Thoracic aorta (tissue), 2 donors: ENCODE measurements around the gene RADIL. TPM values are rescaled to one million over a fixed set of nuclear protein-coding genes. Genes with fewer than 3 reads are reported as not detected.

Experiments
- ATAC-seq: fragments of 150-250 bp; one replicate; pipeline ENCODE4 v1.8.0; 2017; ENCODE audit warnings: low read depth; ENCODE audit not compliant: insufficient number of reproducible peaks, low FRiP score
- DNase-seq: peaks from one replicate; pipeline ENCODE4 v3.0.0-alpha.2; 2020; ENCODE audit warnings: low spot score
- H3K27ac ChIP-seq, 2 donors: fragments of 200-600 bp; sonication (generic); 1 replicate in 1 of 2; 2 replicates in 1 of 2; pipeline ENCODE4 v1.5.1; 2016; ENCODE audit warnings: mild to moderate bottlenecking in 2 of 2, moderate library complexity in 2 of 2
- H3K27me3 ChIP-seq: fragments of 200-600 bp; sonication (generic); replicated peaks from 2 replicates; pipeline ENCODE4 v1.6.0; 2016; ENCODE audit warnings: mild to moderate bottlenecking; ENCODE audit not compliant: insufficient read depth
- H3K36me3 ChIP-seq: fragments of 200-600 bp; sonication (generic); one replicate; pipeline ENCODE4 v1.5.1; 2016
- H3K4me1 ChIP-seq, 2 donors: fragments of 200-600 bp; sonication (generic); 1 replicate in 1 of 2; 2 replicates in 1 of 2; pipeline versions ENCODE4 v1.5.1 to v1.6.0; 2016; ENCODE audit warnings: low read depth in 2 of 2, mild to moderate bottlenecking in 1 of 2; ENCODE audit not compliant: control insufficient read depth in 1 of 2
- H3K4me3 ChIP-seq: fragments of 200-600 bp; sonication (generic); 2 replicates; pipeline ENCODE4 v1.5.1; 2016; ENCODE audit warnings: mild to moderate bottlenecking
- H3K9me3 ChIP-seq: fragments of 200-600 bp; sonication (generic); 2 replicates; pipeline ENCODE4 v1.5.1; 2016
- total RNA-seq, 2 donors: library from RNA; depleted of rRNA; stranded (reverse); fragments of >200 nt; gene quantifications; one replicate each; pipeline versions ENCODE4 v1.1.0 to v1.2.3, GENCODE V29; 2016
- TF ChIP-seq, protein P1 (sequence below): fragments of 200-600 bp; sonication (generic); IDR thresholded peaks from one replicate; pipeline ENCODE4 v1.5.1; 2019; ENCODE audit warnings: antibody characterized with exemption

The RADIL gene
- total RNA-seq, 2 donors from 2014 or later, result 6.7 to 14.4 TPM

DNA sequence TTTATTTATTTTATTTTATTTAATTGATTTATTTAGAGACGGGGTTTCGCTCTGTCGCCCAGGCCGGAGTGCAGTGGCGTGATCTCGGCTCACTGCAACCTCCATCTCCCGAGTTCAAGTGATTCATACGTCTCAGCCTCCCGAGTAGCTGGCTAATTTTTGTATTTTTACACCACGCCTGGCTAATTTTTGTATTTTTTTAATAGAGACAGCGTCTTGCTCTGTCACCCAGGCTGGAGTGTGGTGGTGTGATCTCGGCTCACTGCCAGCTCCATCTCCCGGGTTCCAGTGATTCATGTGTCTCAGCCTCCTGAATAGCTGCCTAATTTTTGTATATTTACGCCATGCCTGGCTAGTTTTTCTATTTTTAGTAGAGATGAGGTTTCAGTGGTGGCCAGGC is 73.8 kb downstream of the RADIL start:
- no peaks in the 10 kb centered on the region for H3K27me3 ChIP-seq
- no peak overlapping the region for H3K27ac ChIP-seq
- peak overlapping the region; percentile 17 for H3K4me3 ChIP-seq
- TF ChIP-seq, protein P1, sequence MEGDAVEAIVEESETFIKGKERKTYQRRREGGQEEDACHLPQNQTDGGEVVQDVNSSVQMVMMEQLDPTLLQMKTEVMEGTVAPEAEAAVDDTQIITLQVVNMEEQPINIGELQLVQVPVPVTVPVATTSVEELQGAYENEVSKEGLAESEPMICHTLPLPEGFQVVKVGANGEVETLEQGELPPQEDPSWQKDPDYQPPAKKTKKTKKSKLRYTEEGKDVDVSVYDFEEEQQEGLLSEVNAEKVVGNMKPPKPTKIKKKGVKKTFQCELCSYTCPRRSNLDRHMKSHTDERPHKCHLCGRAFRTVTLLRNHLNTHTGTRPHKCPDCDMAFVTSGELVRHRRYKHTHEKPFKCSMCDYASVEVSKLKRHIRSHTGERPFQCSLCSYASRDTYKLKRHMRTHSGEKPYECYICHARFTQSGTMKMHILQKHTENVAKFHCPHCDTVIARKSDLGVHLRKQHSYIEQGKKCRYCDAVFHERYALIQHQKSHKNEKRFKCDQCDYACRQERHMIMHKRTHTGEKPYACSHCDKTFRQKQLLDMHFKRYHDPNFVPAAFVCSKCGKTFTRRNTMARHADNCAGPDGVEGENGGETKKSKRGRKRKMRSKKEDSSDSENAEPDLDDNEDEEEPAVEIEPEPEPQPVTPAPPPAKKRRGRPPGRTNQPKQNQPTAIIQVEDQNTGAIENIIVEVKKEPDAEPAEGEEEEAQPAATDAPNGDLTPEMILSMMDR, result no peak
- H3K9me3 ChIP-seq, result no peaks in the 10 kb centered on the region
- no peaks in the 10 kb centered on the region for H3K4me1 ChIP-seq
- H3K36me3 ChIP-seq, result no peaks in the 10 kb centered on the region
- no peak for DNase-seq
- no peak for ATAC-seq

DNA sequence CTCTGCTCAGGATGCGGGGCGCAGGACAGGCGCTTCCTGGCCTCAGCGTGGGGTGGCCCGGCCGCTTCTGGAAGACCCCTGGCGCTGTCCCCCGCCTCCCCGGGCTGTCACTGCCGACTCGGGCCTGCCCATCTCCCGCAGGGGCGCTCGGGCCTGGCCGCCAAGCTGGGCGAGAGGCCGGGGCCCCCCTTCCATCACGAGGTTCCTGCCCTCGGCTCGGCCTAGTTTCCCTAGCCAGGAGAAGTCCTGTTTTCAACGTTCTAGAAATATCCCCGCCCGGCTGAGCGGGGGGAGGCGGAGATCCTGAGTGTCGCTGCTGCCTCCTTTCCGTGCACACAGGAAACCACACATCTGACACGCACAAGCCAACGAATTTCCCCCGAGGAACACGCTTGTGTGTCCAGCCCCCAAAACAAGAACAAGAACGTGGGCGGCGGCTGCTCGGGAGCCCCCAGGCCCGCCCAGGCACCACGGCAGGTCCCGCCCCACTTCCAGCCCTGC is 74.4 kb downstream of the RADIL start:
- peak overlapping the region; percentile 17 for H3K4me3 ChIP-seq
- H3K27ac ChIP-seq, result no peak overlapping the region
- ATAC-seq (no peak), DNase-seq (no peak)
- no peaks in the 10 kb centered on the region for H3K27me3 ChIP-seq
- no peaks in the 10 kb centered on the region for H3K9me3 ChIP-seq
- TF ChIP-seq, protein P1, result no peak
- no peaks in the 10 kb centered on the region for H3K4me1 ChIP-seq
- H3K36me3 ChIP-seq, result no peaks in the 10 kb centered on the region

DNA sequence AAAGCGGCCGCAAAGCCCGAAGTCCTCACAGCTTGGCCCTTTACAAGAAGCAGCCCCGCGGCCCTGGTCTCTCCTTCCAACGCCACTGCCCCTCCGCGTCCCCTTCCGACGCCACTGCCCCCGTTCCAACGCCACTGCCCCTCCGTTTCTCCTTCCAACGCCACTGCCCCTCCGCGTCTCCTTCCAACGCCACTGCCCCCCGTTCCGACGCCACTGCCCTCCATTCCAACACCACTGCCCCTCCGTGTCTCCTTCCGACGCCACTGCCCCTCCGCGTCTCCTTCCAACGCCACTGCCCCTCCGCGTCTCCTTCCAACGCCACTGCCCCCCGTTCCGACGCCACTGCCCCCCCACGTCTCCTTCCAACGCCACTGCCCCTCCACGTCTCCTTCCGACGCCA is 75.0 kb downstream of the RADIL start:
- Histone ChIP-seq H3K4me1 (no peaks in the 10 kb centered on the region), H3K9me3 (no peaks in the 10 kb centered on the region), H3K36me3 (no peaks in the 10 kb centered on the region), H3K27me3 (no peaks in the 10 kb centered on the region), H3K27ac (no peak overlapping the region), H3K4me3 (no peak overlapping the region)
- DNase-seq, result no peak
- TF ChIP-seq, protein P1, result no peak
- ATAC-seq, result no peak

DNA sequence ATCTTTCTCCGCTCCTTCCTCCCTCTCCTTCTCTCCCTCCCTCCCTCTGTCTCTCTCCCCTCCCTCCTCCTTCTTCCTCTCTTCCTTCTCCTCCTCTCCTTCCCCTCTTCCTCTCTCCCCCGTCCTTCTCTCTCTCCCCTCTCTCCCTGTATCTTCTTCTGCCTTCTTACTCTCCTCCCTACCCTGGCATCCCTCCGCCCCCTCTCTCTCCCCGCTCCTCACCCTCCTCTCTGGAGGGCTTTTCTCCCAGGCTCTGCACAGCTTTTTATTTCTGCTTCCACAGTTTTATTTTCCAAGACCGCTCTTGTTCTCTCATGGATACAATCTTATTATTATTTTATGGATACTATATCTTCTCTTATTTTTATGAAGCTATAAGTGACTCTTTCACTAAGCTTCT is 75.5 kb downstream of the RADIL start:
- H3K9me3 ChIP-seq, result no peaks in the 10 kb centered on the region
- TF ChIP-seq, protein P1, result no peak
- H3K27me3 ChIP-seq, result no peaks in the 10 kb centered on the region
- H3K36me3 ChIP-seq, result no peaks in the 10 kb centered on the region
- H3K27ac ChIP-seq, result no peak overlapping the region
- no peak for ATAC-seq
- no peak for DNase-seq
- H3K4me3 ChIP-seq, result no peak overlapping the region
- H3K4me1 ChIP-seq, result no peaks in the 10 kb centered on the region

DNA sequence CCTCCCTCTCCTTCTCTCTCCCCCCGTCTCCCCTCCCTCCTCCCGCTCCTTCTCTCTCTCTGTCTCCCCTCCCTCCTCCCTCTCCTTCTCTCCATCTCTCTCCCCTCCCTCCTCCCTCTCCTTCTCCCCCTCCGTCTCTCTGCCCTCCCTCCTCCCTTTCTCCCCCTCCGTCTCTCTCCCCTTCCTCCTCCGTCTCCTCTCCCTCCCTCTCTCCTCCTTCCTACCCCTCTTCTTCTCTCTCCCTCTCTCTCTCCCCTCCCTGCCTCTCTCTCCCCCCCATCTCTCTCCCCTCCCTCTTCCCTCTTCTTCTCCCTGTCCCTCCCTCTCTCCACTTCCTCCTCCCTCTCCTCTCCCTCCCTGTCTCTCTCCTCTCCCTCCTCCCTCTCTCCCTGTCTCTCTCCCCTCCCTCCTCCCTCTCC is 75.9 kb downstream of the RADIL start:
- ATAC-seq (no peak), DNase-seq (no peak)
- no peaks in the 10 kb centered on the region for H3K4me1 ChIP-seq
- H3K27me3 ChIP-seq, result no peaks in the 10 kb centered on the region
- TF ChIP-seq, protein P1, result no peak
- no peak overlapping the region for H3K4me3 ChIP-seq
- H3K36me3 ChIP-seq, result no peaks in the 10 kb centered on the region
- H3K27ac ChIP-seq, result no peak overlapping the region
- H3K9me3 ChIP-seq, result no peaks in the 10 kb centered on the region
